ENCODE measurements around the gene MRM2. TPM values are rescaled to one million over a fixed set of nuclear protein-coding genes. Genes with fewer than 3 reads are reported as not detected.
A peak's percentile ranks its signal among the peaks of the same experiment; 100 is the strongest.

Gene MRM2
- total RNA-seq, 1 experiment from 2014 or later: 38.9 TPM

- Mint-ChIP-seq H3K36me3 (peaks cover 9% of the 10 kb centered on the region), H3K4me1 (peaks cover 6% of the 10 kb centered on the region; the same call in 1 of the 2 replicates), H3K27me3 (ENCODE audit: low read depth) (no peaks in the 10 kb centered on the region), H3K4me3 (no peak overlapping the region), H3K9me3 (no peaks in the 10 kb centered on the region), H3K27ac (no peak overlapping the region)
- ChIA-PET CTCF (no interaction called here), POLR2A (no interaction called here)
- no peak for DNase-seq (ENCODE audit: low spot score)
- no peak for TF ChIP-seq TP53 (CRISPR knock-in tag; IDR thresholded peaks at IDR 0.05)
- TF ChIP-seq ZNF263 (CRISPR knock-in tag; IDR thresholded peaks at IDR 0.05; ENCODE audit: low read depth): 0 out of 2 replicates have a peak, but pooled peaks have one; percentile 31
- no peak for ATAC-seq
Observed at GRCh38 chr7:2276107-2276506, 34.1 kb upstream of the MRM2 start.

GRCh38 chr7:2275101-2275500 lies 33.1 kb upstream of the MRM2 start:
- DNase-seq (ENCODE audit: low spot score) (no peak), ATAC-seq (no peak)
- Mint-ChIP-seq H3K27ac (no peak overlapping the region), H3K36me3 (peaks cover 9% of the 10 kb centered on the region), H3K4me3 (no peak overlapping the region), H3K9me3 (no peaks in the 10 kb centered on the region), H3K27me3 (ENCODE audit: low read depth) (no peaks in the 10 kb centered on the region), H3K4me1 (peaks cover 12% of the 10 kb centered on the region)
- ChIA-PET POLR2A (interaction anchor here (0.5 kb wide), 1 partner anchor 12 kb away, joined by 4 read pairs; no protein-coding TSS in a partner anchor), CTCF (interaction anchor here (0.6 to 1.3 kb wide), 2 partner anchors 30 to 44 kb away, joined by 3 to 4 read pairs; no protein-coding TSS in a partner anchor)
- TF ChIP-seq NR1H2 (CRISPR knock-in tag; IDR thresholded peaks at IDR 0.05) (no peak), ATF6 (CRISPR knock-in tag; IDR thresholded peaks at IDR 0.05) (no peak), RORB (CRISPR knock-in tag; IDR thresholded peaks at IDR 0.05) (no peak), STAT6 (CRISPR knock-in tag; conservative IDR thresholded peaks at IDR 0.05; ENCODE audit: low read depth) (no peak), E2F1 (CRISPR knock-in tag; IDR thresholded peaks at IDR 0.05) (no peak), ZNF317 (CRISPR knock-in tag; IDR thresholded peaks at IDR 0.05; ENCODE audit: borderline replicate concordance, low read depth) (no peak), ZNF532 (CRISPR knock-in tag; IDR thresholded peaks at IDR 0.05; ENCODE audit: borderline replicate concordance) (no peak), MXD4 (CRISPR knock-in tag; IDR thresholded peaks at IDR 0.05; ENCODE audit: borderline replicate concordance) (no peak), FOXP4 (CRISPR knock-in tag; IDR thresholded peaks at IDR 0.05) (no peak), ETV6 (CRISPR knock-in tag; IDR thresholded peaks at IDR 0.05) (no peak), ZNF671 (CRISPR knock-in tag; IDR thresholded peaks at IDR 0.05) (no peak), E2F4 (CRISPR knock-in tag; IDR thresholded peaks at IDR 0.05; ENCODE audit: borderline replicate concordance, low read depth) (no peak), EMX1 (CRISPR knock-in tag; IDR thresholded peaks at IDR 0.05) (no peak), KAT7 (CRISPR knock-in tag; IDR thresholded peaks at IDR 0.05; ENCODE audit: borderline replicate concordance) (no peak), ESRRA (CRISPR knock-in tag; IDR thresholded peaks at IDR 0.05; ENCODE audit: borderline replicate concordance) (no peak), HMGXB4 (CRISPR knock-in tag; IDR thresholded peaks at IDR 0.05) (no peak), TEAD4 (CRISPR knock-in tag; IDR thresholded peaks at IDR 0.05) (no peak)

All from WTC11 (cell line).